ENCODE measurements around the gene CCT4. TPM values are rescaled to one million over a fixed set of nuclear protein-coding genes. Genes with fewer than 3 reads are reported as not detected.
A peak's percentile ranks its signal among the peaks of the same experiment; 100 is the strongest.

Gene CCT4
- total RNA-seq, 1 experiment from 2014 or later = 345 TPM

- TF ChIP-seq ZSCAN18 (CRISPR knock-in tag; IDR thresholded peaks at IDR 0.05) (no peak), ZBTB21 (CRISPR knock-in tag; IDR thresholded peaks at IDR 0.05; ENCODE audit: borderline replicate concordance) (no peak), TEAD4 (CRISPR knock-in tag; IDR thresholded peaks at IDR 0.05) (no peak), MYBL2 (CRISPR knock-in tag; IDR thresholded peaks at IDR 0.05) (peak; percentile 76; the same call in 1 of the 2 replicates), TCF7 (CRISPR knock-in tag; IDR thresholded peaks at IDR 0.05; ENCODE audit: low read depth) (no peak), MLX (CRISPR knock-in tag; IDR thresholded peaks at IDR 0.05) (no peak), USF1 (CRISPR knock-in tag; IDR thresholded peaks at IDR 0.05) (peak; percentile 45; the same call in 1 of the 2 replicates), IRF2 (CRISPR knock-in tag; IDR thresholded peaks at IDR 0.05; ENCODE audit: borderline replicate concordance, low read depth) (no peak), CREM (CRISPR knock-in tag; IDR thresholded peaks at IDR 0.05) (peak; percentile 99), FOXK1 (CRISPR knock-in tag; IDR thresholded peaks at IDR 0.05) (peak; percentile 94), HMGA2 (CRISPR knock-in tag; IDR thresholded peaks at IDR 0.05) (no peak), KAT7 (CRISPR knock-in tag; IDR thresholded peaks at IDR 0.05; ENCODE audit: borderline replicate concordance) (no peak), ZNF671 (CRISPR knock-in tag; IDR thresholded peaks at IDR 0.05) (no peak), E2F5 (CRISPR knock-in tag; IDR thresholded peaks at IDR 0.05) (peak; percentile 90), PREB (CRISPR knock-in tag; IDR thresholded peaks at IDR 0.05; ENCODE audit: borderline replicate concordance) (0 out of 2 replicates have a peak, but pooled peaks have one; percentile 83), SOX15 (CRISPR knock-in tag; IDR thresholded peaks at IDR 0.05) (no peak), STAT6 (CRISPR knock-in tag; conservative IDR thresholded peaks at IDR 0.05; ENCODE audit: low read depth) (no peak), NFYB (CRISPR knock-in tag; conservative IDR thresholded peaks at IDR 0.05; ENCODE audit: low read depth) (no peak)
- TF ChIP-seq, protein P1, sequence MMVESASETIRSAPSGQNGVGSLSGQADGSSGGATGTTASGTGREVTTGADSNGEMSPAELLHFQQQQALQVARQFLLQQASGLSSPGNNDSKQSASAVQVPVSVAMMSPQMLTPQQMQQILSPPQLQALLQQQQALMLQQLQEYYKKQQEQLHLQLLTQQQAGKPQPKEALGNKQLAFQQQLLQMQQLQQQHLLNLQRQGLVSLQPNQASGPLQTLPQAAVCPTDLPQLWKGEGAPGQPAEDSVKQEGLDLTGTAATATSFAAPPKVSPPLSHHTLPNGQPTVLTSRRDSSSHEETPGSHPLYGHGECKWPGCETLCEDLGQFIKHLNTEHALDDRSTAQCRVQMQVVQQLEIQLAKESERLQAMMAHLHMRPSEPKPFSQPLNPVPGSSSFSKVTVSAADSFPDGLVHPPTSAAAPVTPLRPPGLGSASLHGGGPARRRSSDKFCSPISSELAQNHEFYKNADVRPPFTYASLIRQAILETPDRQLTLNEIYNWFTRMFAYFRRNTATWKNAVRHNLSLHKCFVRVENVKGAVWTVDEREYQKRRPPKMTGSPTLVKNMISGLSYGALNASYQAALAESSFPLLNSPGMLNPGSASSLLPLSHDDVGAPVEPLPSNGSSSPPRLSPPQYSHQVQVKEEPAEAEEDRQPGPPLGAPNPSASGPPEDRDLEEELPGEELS (CRISPR knock-in tag; IDR thresholded peaks at IDR 0.05) = 0 out of 2 replicates have a peak, but pooled peaks have one; percentile 42
- TF ChIP-seq, protein P2, sequence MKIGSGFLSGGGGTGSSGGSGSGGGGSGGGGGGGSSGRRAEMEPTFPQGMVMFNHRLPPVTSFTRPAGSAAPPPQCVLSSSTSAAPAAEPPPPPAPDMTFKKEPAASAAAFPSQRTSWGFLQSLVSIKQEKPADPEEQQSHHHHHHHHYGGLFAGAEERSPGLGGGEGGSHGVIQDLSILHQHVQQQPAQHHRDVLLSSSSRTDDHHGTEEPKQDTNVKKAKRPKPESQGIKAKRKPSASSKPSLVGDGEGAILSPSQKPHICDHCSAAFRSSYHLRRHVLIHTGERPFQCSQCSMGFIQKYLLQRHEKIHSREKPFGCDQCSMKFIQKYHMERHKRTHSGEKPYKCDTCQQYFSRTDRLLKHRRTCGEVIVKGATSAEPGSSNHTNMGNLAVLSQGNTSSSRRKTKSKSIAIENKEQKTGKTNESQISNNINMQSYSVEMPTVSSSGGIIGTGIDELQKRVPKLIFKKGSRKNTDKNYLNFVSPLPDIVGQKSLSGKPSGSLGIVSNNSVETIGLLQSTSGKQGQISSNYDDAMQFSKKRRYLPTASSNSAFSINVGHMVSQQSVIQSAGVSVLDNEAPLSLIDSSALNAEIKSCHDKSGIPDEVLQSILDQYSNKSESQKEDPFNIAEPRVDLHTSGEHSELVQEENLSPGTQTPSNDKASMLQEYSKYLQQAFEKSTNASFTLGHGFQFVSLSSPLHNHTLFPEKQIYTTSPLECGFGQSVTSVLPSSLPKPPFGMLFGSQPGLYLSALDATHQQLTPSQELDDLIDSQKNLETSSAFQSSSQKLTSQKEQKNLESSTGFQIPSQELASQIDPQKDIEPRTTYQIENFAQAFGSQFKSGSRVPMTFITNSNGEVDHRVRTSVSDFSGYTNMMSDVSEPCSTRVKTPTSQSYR (CRISPR knock-in tag; IDR thresholded peaks at IDR 0.05) = 0 out of 2 replicates have a peak, but pooled peaks have one; percentile 30
- TF ChIP-seq, protein P3, sequence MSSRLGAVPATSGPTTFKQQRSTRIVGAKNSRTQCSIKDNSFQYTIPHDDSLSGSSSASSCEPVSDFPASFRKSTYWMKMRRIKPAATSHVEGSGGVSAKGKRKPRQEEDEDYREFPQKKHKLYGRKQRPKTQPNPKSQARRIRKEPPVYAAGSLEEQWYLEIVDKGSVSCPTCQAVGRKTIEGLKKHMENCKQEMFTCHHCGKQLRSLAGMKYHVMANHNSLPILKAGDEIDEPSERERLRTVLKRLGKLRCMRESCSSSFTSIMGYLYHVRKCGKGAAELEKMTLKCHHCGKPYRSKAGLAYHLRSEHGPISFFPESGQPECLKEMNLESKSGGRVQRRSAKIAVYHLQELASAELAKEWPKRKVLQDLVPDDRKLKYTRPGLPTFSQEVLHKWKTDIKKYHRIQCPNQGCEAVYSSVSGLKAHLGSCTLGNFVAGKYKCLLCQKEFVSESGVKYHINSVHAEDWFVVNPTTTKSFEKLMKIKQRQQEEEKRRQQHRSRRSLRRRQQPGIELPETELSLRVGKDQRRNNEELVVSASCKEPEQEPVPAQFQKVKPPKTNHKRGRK (CRISPR knock-in tag; IDR thresholded peaks at IDR 0.05; ENCODE audit: borderline replicate concordance) = no peak
Observed at GRCh38 chr2:61888267-61889055, at the start of gene CCT4 (continued).

Data from WTC11 (cell line).